GM10248 (cell line): ENCODE data around the gene ALG2.

ENCODE experiments used
- CTCF ChIA-PET: fragments of 300-600 bp; sonication (Branson Sonifier 250); formaldehyde crosslinking; extraction: SDS; loops from one replicate; lab custom pipeline; 2021; ENCODE audit warnings: antibody characterized with exemption; lab: Yijun Ruan, JAX
- POLR2A ChIA-PET: fragments of 350-650 bp; sonication (Branson Sonifier 250); formaldehyde crosslinking; extraction: SDS; loops from one replicate; lab custom pipeline; 2020; ENCODE audit warnings: antibody characterized with exemption; lab: Yijun Ruan, JAX
- DNase-seq: peaks from one replicate; pipeline ENCODE4 v3.0.0; 2012; ENCODE audit errors: extremely low spot score
- TF ChIP-seq, protein P1 (sequence below): IDR thresholded peaks from 2 replicates; pipeline ENCODE4 v1.5.1; 2012; ENCODE audit warnings: mild to moderate bottlenecking, low read depth; ENCODE audit errors: extremely low read depth, missing control alignments, control extremely low read depth

Gene ALG2

DNA sequence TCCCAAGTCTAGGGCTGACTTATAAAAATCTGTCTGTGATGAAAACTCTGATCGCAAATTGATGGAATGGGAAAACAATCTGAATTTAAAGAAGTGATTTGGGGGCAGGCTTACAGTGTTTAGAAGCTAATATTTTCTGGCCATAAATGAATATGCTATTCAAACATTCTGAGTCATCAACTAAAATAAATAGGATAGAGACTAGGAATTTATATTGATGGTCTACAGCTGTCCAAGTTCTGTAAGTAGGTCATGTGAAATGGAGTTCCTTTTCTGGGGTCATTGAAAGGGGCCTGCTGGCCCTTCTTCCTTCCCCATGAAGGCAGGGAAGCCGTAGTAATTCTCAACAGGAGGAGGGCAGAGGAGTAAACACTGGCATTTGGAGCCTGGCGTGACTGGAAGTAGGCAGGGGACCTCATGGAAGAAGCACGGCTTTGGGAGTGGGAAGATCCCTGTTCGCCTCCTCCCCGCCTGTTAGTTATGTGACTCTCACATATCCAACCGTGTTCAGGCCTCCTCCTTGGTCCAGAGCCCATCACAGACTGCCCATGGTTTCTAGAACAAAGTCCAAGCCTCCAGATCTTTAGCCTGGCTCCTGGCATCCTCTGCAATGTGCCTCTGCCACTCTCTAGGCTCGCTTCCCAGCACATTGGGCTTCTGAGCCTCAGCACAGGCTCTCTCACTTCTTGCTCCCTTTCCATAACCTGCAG lies 31.7 kb downstream of the ALG2 start:
- ChIA-PET POLR2A (no interaction called here), CTCF (interaction anchor here (0.9 to 9.4 kb wide), 7 partner anchors 16 to 1132 kb away, joined by 3 to 86 read pairs (median 3); partner anchors contain the start of genes ALG2 and SEC61B)
- no peak for DNase-seq
- TF ChIP-seq, protein P1, sequence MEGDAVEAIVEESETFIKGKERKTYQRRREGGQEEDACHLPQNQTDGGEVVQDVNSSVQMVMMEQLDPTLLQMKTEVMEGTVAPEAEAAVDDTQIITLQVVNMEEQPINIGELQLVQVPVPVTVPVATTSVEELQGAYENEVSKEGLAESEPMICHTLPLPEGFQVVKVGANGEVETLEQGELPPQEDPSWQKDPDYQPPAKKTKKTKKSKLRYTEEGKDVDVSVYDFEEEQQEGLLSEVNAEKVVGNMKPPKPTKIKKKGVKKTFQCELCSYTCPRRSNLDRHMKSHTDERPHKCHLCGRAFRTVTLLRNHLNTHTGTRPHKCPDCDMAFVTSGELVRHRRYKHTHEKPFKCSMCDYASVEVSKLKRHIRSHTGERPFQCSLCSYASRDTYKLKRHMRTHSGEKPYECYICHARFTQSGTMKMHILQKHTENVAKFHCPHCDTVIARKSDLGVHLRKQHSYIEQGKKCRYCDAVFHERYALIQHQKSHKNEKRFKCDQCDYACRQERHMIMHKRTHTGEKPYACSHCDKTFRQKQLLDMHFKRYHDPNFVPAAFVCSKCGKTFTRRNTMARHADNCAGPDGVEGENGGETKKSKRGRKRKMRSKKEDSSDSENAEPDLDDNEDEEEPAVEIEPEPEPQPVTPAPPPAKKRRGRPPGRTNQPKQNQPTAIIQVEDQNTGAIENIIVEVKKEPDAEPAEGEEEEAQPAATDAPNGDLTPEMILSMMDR: no peak

DNA sequence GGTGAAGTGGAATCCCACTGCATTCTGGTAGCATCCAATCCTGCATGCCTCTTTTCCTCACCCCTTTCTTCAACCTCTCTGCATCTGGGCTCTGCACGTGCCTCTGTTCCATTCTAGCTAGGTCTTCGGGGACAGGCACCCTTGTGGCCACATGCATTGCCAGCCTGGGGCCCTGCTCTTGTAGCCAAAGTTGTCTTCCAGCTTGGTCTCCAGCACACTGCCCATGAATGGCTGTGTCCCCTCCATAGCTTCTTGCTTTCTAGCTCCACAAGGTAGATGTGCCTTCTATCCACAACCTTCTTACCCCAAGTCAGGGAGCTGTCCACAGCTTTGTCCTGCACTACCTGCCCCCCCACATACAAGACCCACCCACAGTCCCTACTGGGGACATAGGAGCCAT lies 32.6 kb downstream of the ALG2 start:
- no peak for DNase-seq
- TF ChIP-seq, protein P1: no peak
- ChIA-PET CTCF (interaction anchor here (0.7 to 9.4 kb wide), 6 partner anchors 9 to 1135 kb away, joined by 3 to 133 read pairs (median 13); no protein-coding TSS in a partner anchor), POLR2A (no interaction called here)

DNA sequence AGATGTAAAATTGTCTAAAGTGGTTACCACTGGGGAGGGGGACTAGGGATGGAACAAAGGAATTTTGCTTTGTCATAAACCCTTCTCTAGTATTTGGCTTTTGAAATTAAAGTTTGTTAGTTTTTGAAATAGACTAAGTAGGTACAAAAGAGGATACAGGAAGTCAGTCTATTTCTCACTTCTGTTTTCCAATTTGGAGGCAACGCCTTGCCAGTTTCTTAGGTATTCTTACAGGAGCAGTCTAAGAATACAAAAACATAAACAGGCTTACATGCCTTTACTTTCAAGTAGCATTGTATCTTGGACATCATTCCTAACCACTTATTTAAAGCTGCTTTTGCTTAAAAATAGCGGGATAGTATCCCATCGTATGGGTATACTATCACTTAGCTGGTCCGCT lies 34.4 kb downstream of the ALG2 start:
- TF ChIP-seq, protein P1: no peak
- CTCF ChIA-PET: interaction anchor here (1.2 to 9.4 kb wide), 7 partner anchors 11 to 1137 kb away, joined by 3 to 133 read pairs (median 31); partner anchors contain the start of genes ALG2 and SEC61B
- no peak for DNase-seq
- POLR2A ChIA-PET: no interaction called here

DNA sequence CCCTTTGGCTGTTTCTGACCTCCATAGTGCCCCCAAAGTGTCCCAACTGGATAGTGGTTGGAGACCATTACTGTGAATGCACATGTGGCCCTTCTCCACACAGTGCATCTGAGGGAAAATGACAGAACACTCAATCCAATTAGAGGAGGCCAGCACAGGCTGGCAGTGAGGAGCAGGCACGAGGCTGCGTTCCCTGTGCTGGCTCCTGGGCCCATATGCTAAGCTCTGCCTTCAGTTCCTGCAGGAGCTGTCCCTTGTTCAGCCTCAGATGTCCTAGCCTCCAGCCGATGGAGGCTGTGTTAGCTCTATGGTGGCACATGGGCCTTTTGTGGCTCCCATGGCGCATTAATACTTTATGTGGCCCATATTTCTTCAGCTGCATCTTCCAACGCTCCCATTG lies 35.8 kb downstream of the ALG2 start:
- TF ChIP-seq, protein P1: no peak
- DNase-seq: no peak
- POLR2A ChIA-PET: no interaction called here
- CTCF ChIA-PET: interaction anchor here (1.1 to 9.4 kb wide), 20 partner anchors 10 to 1138 kb away, joined by 3 to 133 read pairs (median 8); partner anchors contain the start of genes ALG2, NR4A3 and SEC61B

DNA sequence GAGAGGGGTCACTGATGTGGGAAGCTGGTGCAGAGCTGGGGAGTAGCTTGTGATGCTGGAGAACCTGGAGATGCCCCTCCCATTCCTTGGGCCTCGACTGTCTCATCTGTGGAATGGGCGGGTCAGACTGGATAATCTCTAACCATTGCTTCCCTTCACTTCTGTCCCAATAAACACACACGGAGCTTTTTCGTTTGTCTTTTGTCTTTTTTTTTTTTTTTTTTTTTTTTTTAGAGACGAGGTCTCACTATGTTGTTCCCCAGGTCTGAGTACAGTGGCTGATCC lies 36.5 kb downstream of the ALG2 start:
- TF ChIP-seq, protein P1: no peak
- POLR2A ChIA-PET: no interaction called here
- DNase-seq: no peak
- CTCF ChIA-PET: interaction anchor here (0.7 to 9.4 kb wide), 43 partner anchors 9 to 1413 kb away, joined by 3 to 133 read pairs (median 5); partner anchors contain the start of genes ALG2, NR4A3, SEC61B and TMEFF1

DNA sequence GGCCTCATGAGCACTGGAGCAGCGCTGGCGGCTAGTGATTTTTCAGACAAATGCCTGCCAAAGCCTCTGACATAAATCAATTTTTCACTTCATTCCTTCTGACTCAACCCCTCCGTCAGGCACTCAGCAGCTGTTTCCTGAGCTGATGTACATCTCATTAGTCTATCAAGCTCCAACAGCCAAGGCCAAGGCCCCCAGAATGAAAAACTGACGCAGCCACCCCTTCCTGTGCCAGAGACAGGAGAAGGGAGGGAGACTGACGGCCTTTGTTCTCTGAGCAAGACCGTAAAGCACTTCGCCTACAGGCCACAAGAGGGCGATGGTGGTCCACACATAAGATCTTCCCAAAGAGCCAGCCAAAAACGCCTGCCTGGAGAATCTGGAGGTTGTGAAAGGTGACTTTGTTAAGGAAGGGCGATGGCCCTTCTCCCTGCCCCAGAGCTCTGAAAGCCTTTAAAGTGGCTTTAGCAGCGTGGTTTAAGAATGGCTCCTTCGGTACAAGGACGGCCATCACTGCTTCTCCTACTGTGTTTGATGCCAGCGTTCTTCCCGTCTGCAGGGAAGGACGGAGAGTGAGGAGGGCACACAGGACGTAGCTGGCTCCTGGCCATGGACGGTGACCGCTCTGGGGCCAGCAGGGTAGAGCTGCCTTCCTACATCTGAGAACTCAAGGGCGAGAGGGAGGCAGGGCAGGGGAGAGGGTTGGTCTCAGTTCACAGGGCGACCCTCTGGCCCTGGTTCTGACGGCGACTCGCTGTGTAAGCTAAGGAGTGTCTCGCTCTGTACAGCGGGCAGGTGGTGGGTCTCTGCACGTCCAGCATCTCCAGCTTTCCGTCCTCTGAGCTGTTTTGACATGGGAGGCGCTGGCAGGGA lies 37.0 kb downstream of the ALG2 start:
- ChIA-PET POLR2A (no interaction called here), CTCF (interaction anchor here (0.6 to 9.4 kb wide), 49 partner anchors 9 to 1414 kb away, joined by 3 to 133 read pairs (median 4); partner anchors contain the start of genes ALG2, NR4A3, SEC61B and TMEFF1)
- TF ChIP-seq, protein P1: peak; percentile 93
- DNase-seq: peak; percentile 78
